22Rv1 (cell line): Measurements from ENCODE around the gene ZNF883.
A peak's percentile ranks its signal among the peaks of the same experiment; 100 is the strongest.

ENCODE experiments used
- CTCF ChIP-seq: fragments of 450-650 bp; IDR thresholded peaks from 2 replicates; pipeline ENCODE4 v1.5.1; 2017; ENCODE audit warnings: mild to moderate bottlenecking
- ZFX ChIP-seq: fragments of 450-650 bp; IDR thresholded peaks from 2 replicates; pipeline ENCODE4 v1.6.1; 2017; ENCODE audit warnings: antibody characterized with exemption, borderline replicate concordance

DNA sequence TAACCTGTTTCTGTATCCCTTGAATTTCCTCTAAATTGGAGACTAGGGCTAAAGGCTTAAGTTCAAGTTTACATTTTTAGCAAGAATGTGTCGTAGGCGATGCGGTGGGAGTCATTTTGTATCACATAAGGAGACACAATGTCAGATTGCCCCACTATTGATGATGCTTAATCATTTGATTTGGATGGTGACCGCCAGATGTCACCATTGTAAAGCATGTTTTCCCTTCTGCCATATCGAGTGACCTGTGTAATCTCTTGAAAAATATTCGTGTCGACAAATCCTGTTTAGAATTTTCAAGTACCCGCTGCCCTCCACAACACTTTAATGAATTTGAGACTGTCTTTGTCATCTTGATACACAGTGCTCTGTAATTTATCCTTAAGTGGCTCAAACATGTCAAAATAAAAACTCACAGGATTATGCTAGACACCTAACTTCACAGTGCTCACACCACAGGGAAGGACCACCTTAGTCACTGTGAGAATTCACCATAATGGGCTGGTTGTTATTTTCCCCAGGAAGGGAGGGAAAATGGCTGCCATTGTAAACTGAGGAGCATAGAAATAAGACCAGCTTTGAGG, 86.8 kb downstream of the ZNF883 start:
- TF ChIP-seq CTCF (peak; percentile 74), ZFX (no peak)
